ENCODE measurements around the gene TYSND1. TPM values are rescaled to one million over a fixed set of nuclear protein-coding genes. Genes with fewer than 3 reads are reported as not detected.
"Not testable (repeated sequence)": the region's sequence is repeated elsewhere in the genome, so short reads cannot be mapped to it uniquely, and the experiment has no call there.

The TYSND1 gene
- polyA plus RNA-seq, 3 donors, result 10.7 to 15.2 (median 12.1) TPM

GRCh38 chr10:70142555-70142954, 3.9 kb downstream of the TYSND1 start:
- DNase-seq (ENCODE audit: extremely low read depth in 1 of 11, low read depth in 9 of 11, low spot score in 4 of 11), result no peak

GRCh38 chr10:70140297-70140696, 6.2 kb downstream of the TYSND1 start:
- no peak for DNase-seq (ENCODE audit: extremely low read depth in 1 of 11, low read depth in 9 of 11, low spot score in 4 of 11)

DNA sequence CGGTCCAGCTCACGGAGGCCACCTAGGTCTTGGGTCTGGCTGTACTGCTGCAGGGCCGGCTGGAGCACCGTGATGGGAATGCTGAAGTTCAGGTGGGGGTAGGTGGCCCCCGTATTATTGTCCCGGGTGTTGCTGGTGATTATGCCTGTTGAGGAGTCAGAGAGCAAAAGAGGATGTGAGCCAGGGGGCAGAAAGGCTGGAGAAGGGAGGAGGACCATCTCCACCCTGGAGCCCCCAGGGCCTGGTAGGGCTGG, 6.6 kb downstream of the TYSND1 start:
- DNase-seq (ENCODE audit: extremely low read depth in 1 of 11, low read depth in 9 of 11, low spot score in 4 of 11), result no peak

DNA sequence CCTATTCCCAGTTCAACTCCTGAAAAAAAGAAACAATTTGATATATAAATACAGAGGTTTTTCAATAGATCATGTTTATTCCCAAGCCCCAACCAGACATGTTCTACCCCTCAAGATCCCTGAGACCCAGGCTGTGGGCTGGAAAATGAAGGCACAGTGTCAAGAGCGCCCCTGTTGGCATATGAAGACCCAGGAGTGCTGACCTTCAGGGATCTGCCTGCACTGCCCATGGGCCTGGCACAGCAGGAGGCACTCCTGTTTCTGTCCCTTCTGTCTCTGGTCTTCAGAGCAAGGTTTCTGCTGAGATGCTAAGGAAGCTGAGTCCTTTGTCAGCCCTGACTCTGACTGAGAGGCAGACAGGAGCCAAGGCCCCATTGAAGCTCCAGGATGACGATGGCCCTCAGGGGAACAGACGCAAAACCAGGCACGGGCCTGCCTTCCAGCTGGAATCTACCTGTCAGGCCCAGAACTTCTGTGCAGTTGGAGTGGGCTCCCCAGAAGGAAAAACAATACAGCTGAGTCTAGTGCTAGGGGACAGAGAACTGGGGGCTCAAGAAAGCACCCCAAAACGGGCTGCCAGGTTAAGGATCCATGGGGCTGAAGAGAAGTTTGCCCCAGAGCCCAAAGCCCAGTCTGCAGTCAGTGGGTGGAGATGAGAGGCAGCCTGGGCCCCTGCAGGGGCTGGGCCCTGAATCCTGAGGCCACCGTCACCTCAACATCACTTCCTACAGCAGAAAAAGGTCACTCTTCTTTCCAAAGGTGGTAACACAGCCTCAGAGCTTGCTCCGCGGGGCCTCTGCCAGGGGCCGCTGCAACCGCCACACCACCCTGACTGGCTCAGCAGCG, 7.1 kb downstream of the TYSND1 start:
- no peak for DNase-seq (ENCODE audit: extremely low read depth in 1 of 11, low read depth in 9 of 11, low spot score in 4 of 11)

- DNase-seq (ENCODE audit: extremely low read depth in 1 of 11, low read depth in 9 of 11, low spot score in 4 of 11), result no peak
These were observed 8.3 kb downstream of the TYSND1 start for GRCh38 chr10:70137927-70138883.

- no peak for DNase-seq (ENCODE audit: extremely low read depth in 1 of 11, low read depth in 9 of 11, low spot score in 4 of 11)
These were observed 9.4 kb downstream of the TYSND1 start for GRCh38 chr10:70137135-70137534.

- no peak for DNase-seq (ENCODE audit: extremely low read depth in 1 of 11, low read depth in 9 of 11, low spot score in 4 of 11)
These were observed 10.8 kb downstream of the TYSND1 start for GRCh38 chr10:70135684-70136083.

GRCh38 chr10:70135046-70135445, 11.5 kb downstream of the TYSND1 start:
- DNase-seq (ENCODE audit: extremely low read depth in 1 of 11, low read depth in 9 of 11, low spot score in 4 of 11), result no peak

DNA sequence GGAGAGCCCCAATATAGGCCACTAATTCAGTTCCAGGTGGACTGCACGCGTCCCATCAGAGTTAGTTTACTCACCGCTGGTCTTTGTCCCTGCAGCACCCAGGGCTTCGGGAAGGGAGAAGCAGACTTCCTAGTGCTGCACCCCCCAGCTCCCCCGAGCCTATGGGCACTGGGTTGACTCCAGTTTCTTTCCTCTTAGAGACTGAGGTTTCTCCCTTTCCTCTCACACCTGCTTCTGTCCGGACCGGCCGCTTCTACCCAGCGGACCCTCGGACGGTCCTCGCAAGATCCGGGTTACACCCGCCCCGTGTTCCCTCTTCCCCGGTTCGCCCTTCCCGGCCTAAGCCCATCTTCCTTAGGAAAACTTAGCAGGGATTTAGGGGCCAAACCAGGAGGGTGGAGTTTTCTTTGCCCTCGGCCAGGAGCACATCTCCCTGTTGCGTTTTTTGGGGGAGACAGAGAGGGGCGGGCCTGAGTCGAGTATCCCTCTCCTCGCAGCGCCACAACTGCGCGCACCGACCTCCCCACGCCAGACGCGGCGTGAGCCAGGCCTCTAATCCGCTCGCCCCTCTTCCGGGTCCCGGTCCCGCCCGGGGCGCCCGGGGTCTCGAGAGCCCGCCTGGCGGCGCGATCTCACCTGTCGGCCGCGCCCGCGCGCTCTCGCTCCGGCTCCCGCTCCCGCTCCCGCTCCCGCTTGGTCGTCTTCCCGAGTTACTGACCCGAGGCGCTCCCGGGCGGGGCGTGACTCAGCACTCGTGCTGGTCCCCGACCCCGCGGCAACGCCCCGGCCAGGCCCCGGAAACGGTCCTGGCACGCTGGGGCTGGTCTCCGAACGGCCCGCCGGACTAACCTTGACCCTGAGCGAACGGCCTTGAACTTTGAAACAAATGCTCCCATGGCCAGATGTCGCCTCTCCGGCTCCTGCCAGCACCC, 14.1 kb downstream of the TYSND1 start, which contains the start of gene AIFM2:
TSS of gene AIFM2 (minus strand) at position 728 of the 932 bp plus-strand sequence. CDS start 8,741 bp downstream, outside the sequence.
- DNase-seq (ENCODE audit: extremely low read depth in 1 of 11, low read depth in 9 of 11, low spot score in 4 of 11), result peak in 9 of 11 donors; percentile 32 to 68 (median 53)

DNA sequence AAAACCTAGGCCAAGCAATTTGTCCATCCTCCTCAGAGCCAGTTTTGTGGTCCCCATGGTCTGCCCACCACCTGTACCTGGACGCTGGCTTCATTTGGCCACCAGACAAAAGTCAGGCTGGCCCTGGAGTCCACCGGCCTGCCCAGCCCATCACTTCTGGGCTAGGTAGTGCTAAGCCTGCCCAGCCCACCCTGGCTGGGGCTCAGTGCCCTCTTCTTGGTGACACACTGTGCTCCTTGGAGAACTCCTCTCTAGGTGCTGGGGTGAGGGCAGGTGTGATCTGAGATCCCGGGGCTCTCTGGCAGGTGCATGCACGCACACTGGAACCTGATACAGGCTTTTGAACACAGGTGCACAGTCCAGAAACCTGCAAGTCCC, 15.0 kb downstream of the TYSND1 start:
- no peak for DNase-seq (ENCODE audit: extremely low read depth in 1 of 11, low read depth in 9 of 11, low spot score in 4 of 11)

DNA sequence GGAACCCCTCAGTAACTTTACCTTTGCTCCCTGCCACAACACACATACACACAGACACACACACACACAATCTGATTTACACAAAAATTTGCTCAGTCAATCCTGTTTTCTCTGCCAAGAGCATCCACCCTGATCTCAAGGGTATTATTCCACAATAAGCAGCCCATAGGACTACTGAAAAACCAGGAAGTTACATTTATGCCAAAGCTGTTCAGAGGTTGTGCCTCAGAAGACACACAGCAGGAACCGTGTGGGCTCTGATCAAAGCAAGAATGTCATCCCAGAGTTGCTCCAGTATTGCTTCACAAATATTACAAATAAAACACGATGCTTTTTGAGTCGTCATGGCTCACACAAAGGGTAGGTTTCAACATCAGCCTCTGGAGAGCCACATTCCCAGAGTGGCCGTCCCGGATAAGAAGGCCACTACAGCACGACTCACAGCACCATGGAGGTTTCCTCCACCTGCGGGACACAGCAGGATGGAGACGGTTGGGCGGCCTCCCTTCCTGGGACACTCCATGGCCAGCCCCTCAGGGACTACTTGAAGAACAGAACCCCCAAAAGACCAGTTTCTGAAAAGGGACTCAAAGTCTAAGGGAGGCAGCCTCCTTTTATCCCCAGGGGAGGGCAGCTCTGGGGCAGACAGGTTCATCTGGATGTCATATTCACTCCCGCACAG, 15.5 kb downstream of the TYSND1 start:
- DNase-seq (ENCODE audit: extremely low read depth in 1 of 11, low read depth in 9 of 11, low spot score in 4 of 11), result no peak

- no peak for DNase-seq (ENCODE audit: extremely low read depth in 1 of 11, low read depth in 9 of 11, low spot score in 4 of 11)
These were observed 19.7 kb downstream of the TYSND1 start for GRCh38 chr10:70126700-70127395.

- no peak for DNase-seq (ENCODE audit: extremely low read depth in 1 of 11, low read depth in 9 of 11, low spot score in 4 of 11)
These were observed 20.5 kb downstream of the TYSND1 start for GRCh38 chr10:70125918-70126552.

- no peak for DNase-seq (ENCODE audit: extremely low read depth in 1 of 11, low read depth in 9 of 11, low spot score in 4 of 11)
These were observed 21.6 kb downstream of the TYSND1 start for GRCh38 chr10:70124918-70125317.

DNA sequence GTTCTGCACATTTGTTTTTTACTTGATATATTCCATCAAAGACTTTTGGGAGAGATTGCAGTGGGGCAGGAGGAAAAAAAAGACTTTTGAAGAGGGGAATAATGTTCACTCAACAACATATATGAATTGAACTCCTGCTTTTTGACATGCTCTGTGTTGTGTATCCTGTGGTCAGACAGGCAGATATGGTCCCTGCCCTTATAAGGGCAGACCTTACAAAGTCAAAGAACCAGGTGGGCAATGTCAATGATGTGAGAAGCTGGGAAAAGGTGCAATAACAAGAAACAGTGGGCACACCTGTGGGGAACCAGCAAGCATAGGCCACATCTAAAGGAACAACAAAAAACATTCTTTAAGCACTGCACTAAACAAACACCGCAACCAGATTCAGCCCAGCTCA, 22.1 kb downstream of the TYSND1 start:
- no peak for DNase-seq (ENCODE audit: extremely low read depth in 1 of 11, low read depth in 9 of 11, low spot score in 4 of 11)

- no peak for DNase-seq (ENCODE audit: extremely low read depth in 1 of 11, low read depth in 9 of 11, low spot score in 4 of 11)
These were observed 22.7 kb downstream of the TYSND1 start for GRCh38 chr10:70123817-70124216.

- not testable (repeated sequence) for DNase-seq (ENCODE audit: extremely low read depth in 1 of 11, low read depth in 9 of 11, low spot score in 4 of 11)
These were observed 23.3 kb downstream of the TYSND1 start for GRCh38 chr10:70123166-70123565.

- no peak for DNase-seq (ENCODE audit: extremely low read depth in 1 of 11, low read depth in 9 of 11, low spot score in 4 of 11)
These were observed 23.8 kb downstream of the TYSND1 start for GRCh38 chr10:70122742-70123141.
